B cell (primary cell): Measurements from ENCODE around the gene STAT1. TPM values are rescaled to one million over a fixed set of nuclear protein-coding genes. Genes with fewer than 3 reads are reported as not detected.

Experiments used
- ATAC-seq: fragments of 200-7000 bp; cut with Tn5 transposase; one replicate; pipeline ENCODE4 v1.10.0; 2021; ENCODE audit warnings: low read depth, mild to moderate bottlenecking, moderate number of reproducible peaks, moderate library complexity
- CTCF ChIA-PET: fragments of 350-600 bp; sonication (Branson Sonifier 250); formaldehyde crosslinking; loops from one replicate; lab custom pipeline; 2021; ENCODE audit warnings: antibody characterized with exemption, inconsistent platforms; lab: Charles Lee
- POLR2A ChIA-PET: fragments of 350-600 bp; sonication (Branson Sonifier 250); formaldehyde crosslinking; loops from one replicate; lab custom pipeline; 2021; ENCODE audit warnings: antibody characterized with exemption; lab: Charles Lee
- DNase-seq: peaks from one replicate; pipeline ENCODE4 v3.0.0; 2013
- H2AFZ ChIP-seq: 2 replicates; pipeline ENCODE4 v1.6.1; 2012; ENCODE audit warnings: mild to moderate bottlenecking, low read depth, low read length; ENCODE audit not compliant: insufficient read depth, poor library complexity, severe bottlenecking
- H3K27ac ChIP-seq, 2 donors: 1 replicate in 1 of 2; 2 replicates in 1 of 2; pipeline ENCODE4 v1.5.1; 2012 to 2013; ENCODE audit warnings: low read length in 2 of 2, mild to moderate bottlenecking in 2 of 2, moderate library complexity in 1 of 2
- H3K27me3 ChIP-seq, 4 experiments: fragments of 200-600 bp in 1 of 4; sonication (generic) in 1 of 4; replicated peaks in 1 of 4; 1 replicate in 2 of 4; 2 replicates in 2 of 4; pipeline versions ENCODE4 v1.6.1 to v1.7.0; 2013 to 2016; ENCODE audit warnings: low read length in 3 of 4, mild to moderate bottlenecking in 2 of 4, mixed read lengths in 1 of 4, moderate library complexity in 1 of 4; ENCODE audit not compliant: insufficient read depth in 4 of 4, control insufficient read depth in 3 of 4; ENCODE audit errors: control extremely low read depth in 1 of 4
- H3K36me3 ChIP-seq, 2 experiments: replicated peaks in 1 of 2; 1 replicate in 1 of 2; 2 replicates in 1 of 2; pipeline versions ENCODE4 v1.6.1 to v1.7.1; 2013; ENCODE audit warnings: low read length in 1 of 2; ENCODE audit not compliant: insufficient read depth in 2 of 2, control insufficient read depth in 1 of 2; ENCODE audit errors: control extremely low read depth in 1 of 2, extremely low read depth in 1 of 2
- H3K4me1 ChIP-seq, 2 donors: fragments of 200-600 bp in 1 of 2; sonication (generic) in 1 of 2; 1 replicate in 1 of 2; 2 replicates in 1 of 2; pipeline versions ENCODE4 v1.5.1 to v1.6.1; 2013 to 2017; ENCODE audit warnings: low read length in 2 of 2; ENCODE audit not compliant: control insufficient read depth in 2 of 2, insufficient read depth in 2 of 2
- H3K4me2 ChIP-seq: replicated peaks from 2 replicates; pipeline ENCODE3; 2012; ENCODE audit warnings: mild to moderate bottlenecking, low read depth, low read length; ENCODE audit not compliant: poor library complexity, severe bottlenecking
- H3K4me3 ChIP-seq, 5 experiments: fragments of 200-600 bp in 1 of 5; sonication (generic) in 1 of 5; 1 replicate in 3 of 5; 2 replicates in 2 of 5; pipeline versions ENCODE4 v1.5.1 to v1.7.0; 2011 to 2016; ENCODE audit warnings: low read length in 4 of 5, mild to moderate bottlenecking in 4 of 5, low read depth in 2 of 5, control low read depth in 1 of 5, moderate library complexity in 1 of 5; ENCODE audit not compliant: insufficient read depth in 1 of 5; ENCODE audit errors: control extremely low read depth in 1 of 5, extremely low read depth in 1 of 5
- H3K79me2 ChIP-seq: fragments of 200-600 bp; sonication (generic); one replicate; pipeline ENCODE4 v1.6.0; 2016; ENCODE audit warnings: low read length; ENCODE audit not compliant: control insufficient read depth, insufficient read depth
- H3K9ac ChIP-seq: fragments of 200-600 bp; sonication (generic); 2 replicates; pipeline ENCODE4 v1.6.1; 2017; ENCODE audit warnings: mild to moderate bottlenecking, low read length, moderate library complexity
- H3K9me3 ChIP-seq, 3 donors: one replicate each; pipeline versions ENCODE4 v1.6.1 to v1.7.1; 2013; ENCODE audit warnings: low read length in 2 of 3; ENCODE audit not compliant: control insufficient read depth in 2 of 3, insufficient read depth in 1 of 3; ENCODE audit errors: control extremely low read depth in 1 of 3
- H4K20me1 ChIP-seq: 2 replicates; pipeline ENCODE4 v1.6.0; 2012; ENCODE audit warnings: mild to moderate bottlenecking, low read length; ENCODE audit not compliant: insufficient read depth, control insufficient read depth, poor library complexity, severe bottlenecking
- H3K27ac Mint-ChIP-seq: one replicate; pipeline ENCODE4 v1.8.0; 2021; ENCODE audit warnings: mixed read lengths
- H3K27me3 Mint-ChIP-seq: one replicate; pipeline ENCODE4 v1.8.0; 2021; ENCODE audit warnings: mixed read lengths
- H3K4me1 Mint-ChIP-seq: one replicate; pipeline ENCODE4 v1.8.0; 2021; ENCODE audit warnings: mixed read lengths
- H3K4me3 Mint-ChIP-seq: one replicate; pipeline ENCODE4 v1.8.0; 2021; ENCODE audit warnings: mixed read lengths
- H3K9me3 Mint-ChIP-seq: one replicate; pipeline ENCODE4 v1.8.0; 2022; ENCODE audit warnings: mixed read lengths; ENCODE audit not compliant: insufficient read depth
- CTCF ChIP-seq: fragments of 200-600 bp; IDR thresholded peaks from one replicate; pipeline ENCODE4 v1.8.0; 2022; ENCODE audit warnings: antibody characterized with exemption, mild to moderate bottlenecking
- EZH2 ChIP-seq: IDR thresholded peaks from 2 replicates; pipeline ENCODE4 v1.6.1; 2012; ENCODE audit warnings: borderline replicate concordance, low read depth, mild to moderate bottlenecking, moderate library complexity, low read length; ENCODE audit not compliant: insufficient read depth, poor library complexity, severe bottlenecking
- WGBS: methylation state at CpG from one replicate; pipeline ENCODE4 v1.1.5; 2013; ENCODE audit warnings: missing lambda C conversion rate; ENCODE audit not compliant: insufficient coverage; 5-methylcytosine and 5-hydroxymethylcytosine counted together
- intact Hi-C: fragments of 100-400 bp; cut with micrococcal nuclease; formaldehyde crosslinking; loops from one replicate; pipeline ENCODE4 v1.10.0; 2022
- polyA plus RNA-seq: library from polyadenylated mRNA; depleted of rRNA; stranded (reverse); fragments of >200 nt; gene quantifications from 2 replicates; pipeline ENCODE4 v1.2.3, GENCODE V29; 2012
- total RNA-seq, 2 donors: library from RNA; stranded (reverse); fragments of 120-200 nt in 1 of 2; gene quantifications; 1 replicate in 1 of 2; 2 replicates in 1 of 2; pipeline versions ENCODE4 v1.2.3 to v1.2.4, GENCODE V29; 2013 to 2022

STAT1 gene
- total and polyA plus RNA-seq, 2 donors (not counting 1 experiment from before 2014, with no cell fraction given), result 20.5 to 50.9 TPM

- ATAC-seq (no peak), DNase-seq (no peak)
- Histone ChIP-seq H3K27ac (peak overlapping the region in 1 of 2 donors; percentile 48), H3K9ac (no peak overlapping the region), H3K27me3 (no peaks in the 10 kb centered on the region), H3K4me2 (no peak overlapping the region), H4K20me1 (no peaks in the 10 kb centered on the region), H2AFZ (no peak overlapping the region), H3K4me3 (no peak overlapping the region), H3K79me2 (no peaks in the 10 kb centered on the region), H3K9me3 (no peaks in the 10 kb centered on the region), H3K36me3 (peaks cover 4 to 8% of the 10 kb centered on the region in 2 experiments), H3K4me1 (no peaks in the 10 kb centered on the region)
- Mint-ChIP-seq H3K27me3 (no peaks in the 10 kb centered on the region), H3K4me3 (no peak overlapping the region), H3K4me1 (peaks cover 5% of the 10 kb centered on the region), H3K9me3 (no peaks in the 10 kb centered on the region), H3K27ac (no peak overlapping the region)
- intact Hi-C loops, result loop anchor here (5.0 kb wide), 1 partner anchor 33 kb away; no protein-coding TSS in a partner anchor
- ChIA-PET POLR2A (no interaction called here), CTCF (interaction anchor here (1.3 to 1.6 kb wide), 2 partner anchors 9 to 158 kb away, joined by 3 to 4 read pairs; no protein-coding TSS in a partner anchor)
- no CpG with 5 or more reads among the region's 1 CpG for WGBS
- no peak for TF ChIP-seq EZH2
Measured at GRCh38 chr2:190938771-190939335, 75.1 kb downstream of the STAT1 start.

GRCh38 chr2:190935054-190935453 lies 78.9 kb downstream of the STAT1 start:
- no peak overlapping the region for H3K4me2 ChIP-seq
- H4K20me1 ChIP-seq, result no peaks in the 10 kb centered on the region
- no peak overlapping the region for H3K27ac ChIP-seq
- ChIA-PET CTCF (interaction anchor here (0.7 kb wide), 1 partner anchor 85 kb away, joined by 3 read pairs; no protein-coding TSS in a partner anchor), POLR2A (no interaction called here)
- no peak overlapping the region for H3K4me3 Mint-ChIP-seq
- H3K9me3 Mint-ChIP-seq, result no peaks in the 10 kb centered on the region
- H3K36me3 ChIP-seq, result peaks cover 5 to 28% of the 10 kb centered on the region in 2 experiments
- no peaks in the 10 kb centered on the region for H3K79me2 ChIP-seq
- no peaks in the 10 kb centered on the region for H3K27me3 Mint-ChIP-seq
- no peak for DNase-seq
- no peaks in the 10 kb centered on the region for H3K4me1 ChIP-seq
- H3K9ac ChIP-seq, result no peak overlapping the region
- H2AFZ ChIP-seq, result no peak overlapping the region
- no peak for TF ChIP-seq CTCF
- no peak for TF ChIP-seq EZH2
- no peak overlapping the region for H3K27ac Mint-ChIP-seq
- peaks cover 5% of the 10 kb centered on the region for H3K4me1 Mint-ChIP-seq
- H3K4me3 ChIP-seq, result no peak overlapping the region
- ATAC-seq, result no peak
- H3K9me3 ChIP-seq, result no peaks in the 10 kb centered on the region
- no peaks in the 10 kb centered on the region for H3K27me3 ChIP-seq
- intact Hi-C loops, result loop anchor here (5.0 kb wide), 1 partner anchor 37 kb away; no protein-coding TSS in a partner anchor
